Osteoblast (primary cell): ENCODE data around the gene GRIA3. TPM values are rescaled to one million over a fixed set of nuclear protein-coding genes. Genes with fewer than 3 reads are reported as not detected.

Experiments used
- DNase-seq: peaks from one replicate; pipeline ENCODE4 v3.0.0; 2011; ENCODE audit warnings: low spot score, mixed read lengths; ENCODE audit not compliant: insufficient read length; ENCODE audit errors: missing footprints
- H2AFZ ChIP-seq: 2 replicates; pipeline ENCODE4 v1.6.0; 2011; ENCODE audit warnings: mild to moderate bottlenecking, low read length
- H3K27ac ChIP-seq: 2 replicates; pipeline ENCODE4 v1.5.1; 2011; ENCODE audit warnings: mild to moderate bottlenecking, low read depth, low read length, moderate library complexity
- H3K27me3 ChIP-seq: 2 replicates; pipeline ENCODE4 v1.6.0; 2012; ENCODE audit warnings: mild to moderate bottlenecking, control low read depth, inconsistent platforms, low read length, moderate library complexity; ENCODE audit not compliant: insufficient read depth
- H3K36me3 ChIP-seq: 2 replicates; pipeline ENCODE4 v1.5.1; 2011; ENCODE audit warnings: mild to moderate bottlenecking, low read length, control low read depth, moderate library complexity; ENCODE audit not compliant: insufficient read depth
- H3K4me1 ChIP-seq: 2 replicates; pipeline ENCODE4 v1.5.1; 2011; ENCODE audit warnings: mild to moderate bottlenecking, low read length, control low read depth, moderate library complexity; ENCODE audit not compliant: insufficient read depth
- H3K4me2 ChIP-seq: 2 replicates; pipeline ENCODE4 v1.6.0; 2011; ENCODE audit warnings: mild to moderate bottlenecking, low read length; ENCODE audit not compliant: insufficient read depth
- H3K4me3 ChIP-seq: fragments of 200-600 bp; sonication (generic); 3 replicates; pipeline ENCODE4 v1.5.1; 2012; ENCODE audit warnings: mild to moderate bottlenecking, low read length, inconsistent platforms; ENCODE audit not compliant: insufficient read depth
- H3K79me2 ChIP-seq: 2 replicates; pipeline ENCODE4 v1.6.0; 2012; ENCODE audit warnings: mild to moderate bottlenecking, low read length, control low read depth, inconsistent platforms; ENCODE audit not compliant: insufficient read depth
- H3K9me3 ChIP-seq: 2 replicates; pipeline ENCODE4 v1.5.1; 2011; ENCODE audit warnings: low read depth, low read length, control low read depth
- H4K20me1 ChIP-seq: 2 replicates; pipeline ENCODE4 v1.6.0; 2012; ENCODE audit warnings: mild to moderate bottlenecking, low read length, control low read depth; ENCODE audit not compliant: insufficient read depth
- CTCF ChIP-seq: IDR thresholded peaks from 2 replicates; pipeline ENCODE4 v1.5.1; 2011; ENCODE audit warnings: mild to moderate bottlenecking, low read depth, low read length, moderate library complexity; ENCODE audit errors: extremely low read depth
- total RNA-seq: library from RNA; depleted of rRNA; stranded (reverse); fragments of >200 nt; gene quantifications from 2 replicates; pipeline ENCODE4 v1.2.3, GENCODE V29; 2012

GRIA3 gene
- total RNA-seq, 1 donor, result 3.3 TPM

- Histone ChIP-seq H3K4me1 (no peaks in the 10 kb centered on the region), H3K79me2 (no peaks in the 10 kb centered on the region), H3K4me3 (no peak overlapping the region), H3K9me3 (no peaks in the 10 kb centered on the region), H3K4me2 (no peak overlapping the region), H3K27ac (no peak overlapping the region), H2AFZ (no peak overlapping the region), H3K36me3 (no peaks in the 10 kb centered on the region), H3K27me3 (no peaks in the 10 kb centered on the region), H4K20me1 (no peaks in the 10 kb centered on the region)
- DNase-seq, result no peak
- no peak for TF ChIP-seq CTCF
Observed at GRCh38 chrX:123171781-123172180, 12.3 kb upstream of the GRIA3 start.

- H3K36me3 ChIP-seq, result no peaks in the 10 kb centered on the region
- no peak overlapping the region for H3K27ac ChIP-seq
- no peak overlapping the region for H2AFZ ChIP-seq
- H3K4me3 ChIP-seq, result no peak overlapping the region
- H3K79me2 ChIP-seq, result no peaks in the 10 kb centered on the region
- no peaks in the 10 kb centered on the region for H3K9me3 ChIP-seq
- TF ChIP-seq CTCF, result no peak
- H4K20me1 ChIP-seq, result no peaks in the 10 kb centered on the region
- no peaks in the 10 kb centered on the region for H3K4me1 ChIP-seq
- no peaks in the 10 kb centered on the region for H3K27me3 ChIP-seq
- H3K4me2 ChIP-seq, result no peak overlapping the region
- no peak for DNase-seq
Observed at GRCh38 chrX:123172869-123173268, 11.2 kb upstream of the GRIA3 start.

GRCh38 chrX:123173833-123174232 is 10.2 kb upstream of the GRIA3 start:
- H4K20me1 ChIP-seq, result no peaks in the 10 kb centered on the region
- peak; percentile 14 for TF ChIP-seq CTCF
- no peaks in the 10 kb centered on the region for H3K27me3 ChIP-seq
- H3K4me3 ChIP-seq, result no peak overlapping the region
- H2AFZ ChIP-seq, result no peak overlapping the region
- no peaks in the 10 kb centered on the region for H3K79me2 ChIP-seq
- H3K9me3 ChIP-seq, result no peaks in the 10 kb centered on the region
- H3K27ac ChIP-seq, result no peak overlapping the region
- no peak for DNase-seq
- H3K4me2 ChIP-seq, result no peak overlapping the region
- H3K36me3 ChIP-seq, result no peaks in the 10 kb centered on the region
- H3K4me1 ChIP-seq, result no peaks in the 10 kb centered on the region

- Histone ChIP-seq H3K79me2 (no peaks in the 10 kb centered on the region), H3K9me3 (no peaks in the 10 kb centered on the region), H3K4me1 (no peaks in the 10 kb centered on the region), H3K4me3 (no peak overlapping the region), H3K4me2 (no peak overlapping the region), H3K27ac (no peak overlapping the region), H4K20me1 (no peaks in the 10 kb centered on the region), H2AFZ (no peak overlapping the region), H3K27me3 (no peaks in the 10 kb centered on the region), H3K36me3 (no peaks in the 10 kb centered on the region)
- TF ChIP-seq CTCF, result no peak
- DNase-seq, result no peak
Observed at GRCh38 chrX:123175366-123176122, 8.5 kb upstream of the GRIA3 start.
